Mesothelial cell of epicardium (in vitro differentiated cells): ENCODE measurements around the gene ABCC4. TPM values are rescaled to one million over a fixed set of nuclear protein-coding genes. Genes with fewer than 3 reads are reported as not detected.

Source experiments
- DNase-seq, 2 experiments: peaks; one replicate each; pipeline ENCODE4 v3.0.0; 2021; ENCODE audit warnings: low spot score in 2 of 2; ENCODE audit not compliant: unreplicated experiment in 2 of 2
- H3K27ac Mint-ChIP-seq: 2 replicates; pipeline ENCODE4 v1.8.0; 2021; ENCODE audit warnings: mixed read lengths
- H3K27me3 Mint-ChIP-seq: 2 replicates; pipeline ENCODE4 v1.8.0; 2021; ENCODE audit warnings: low read depth, mixed read lengths
- H3K36me3 Mint-ChIP-seq: 2 replicates; pipeline ENCODE4 v1.8.0; 2021; ENCODE audit warnings: mixed read lengths
- H3K4me1 Mint-ChIP-seq: 2 replicates; pipeline ENCODE4 v1.8.0; 2021; ENCODE audit warnings: mixed read lengths
- H3K4me3 Mint-ChIP-seq: 2 replicates; pipeline ENCODE4 v1.8.0; 2021; ENCODE audit warnings: mild to moderate bottlenecking, moderate library complexity, mixed read lengths
- H3K9me3 Mint-ChIP-seq: 2 replicates; pipeline ENCODE4 v1.8.0; 2021; ENCODE audit warnings: mixed read lengths
- total RNA-seq: library from RNA; stranded (reverse); gene quantifications from 3 replicates; pipeline ENCODE4 v1.2.1, GENCODE V29; 2021
- TF ChIP-seq, protein P1 (sequence below): fragments of 200-600 bp; sonication (generic); IDR thresholded peaks from one replicate; pipeline ENCODE4 v1.5.0; 2021; ENCODE audit warnings: antibody characterized with exemption; ENCODE audit not compliant: unreplicated experiment

ABCC4 gene
- total RNA-seq, 1 donor from 2014 or later: 7.7 TPM

DNA sequence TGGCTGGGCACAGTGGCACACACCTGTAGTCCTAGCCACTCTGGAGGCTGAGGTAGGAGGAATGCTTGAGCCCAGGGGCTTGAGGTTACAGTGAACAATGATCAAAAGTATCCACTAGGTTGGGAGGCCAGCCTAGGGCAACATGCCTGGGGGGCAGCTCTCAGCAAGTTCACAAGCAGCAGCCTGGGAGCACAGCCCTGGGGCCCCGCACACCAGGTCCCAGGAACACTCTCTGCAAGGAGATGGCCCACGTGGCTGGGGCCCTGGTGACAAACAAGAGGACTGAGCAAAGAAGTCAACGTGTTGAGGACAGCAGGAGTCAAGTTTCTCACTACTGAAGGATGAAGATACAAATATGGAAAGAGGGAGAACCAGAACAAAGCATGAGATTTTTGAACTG, 39.3 kb downstream of the ABCC4 start:
- DNase-seq: no peak
- TF ChIP-seq, protein P1, sequence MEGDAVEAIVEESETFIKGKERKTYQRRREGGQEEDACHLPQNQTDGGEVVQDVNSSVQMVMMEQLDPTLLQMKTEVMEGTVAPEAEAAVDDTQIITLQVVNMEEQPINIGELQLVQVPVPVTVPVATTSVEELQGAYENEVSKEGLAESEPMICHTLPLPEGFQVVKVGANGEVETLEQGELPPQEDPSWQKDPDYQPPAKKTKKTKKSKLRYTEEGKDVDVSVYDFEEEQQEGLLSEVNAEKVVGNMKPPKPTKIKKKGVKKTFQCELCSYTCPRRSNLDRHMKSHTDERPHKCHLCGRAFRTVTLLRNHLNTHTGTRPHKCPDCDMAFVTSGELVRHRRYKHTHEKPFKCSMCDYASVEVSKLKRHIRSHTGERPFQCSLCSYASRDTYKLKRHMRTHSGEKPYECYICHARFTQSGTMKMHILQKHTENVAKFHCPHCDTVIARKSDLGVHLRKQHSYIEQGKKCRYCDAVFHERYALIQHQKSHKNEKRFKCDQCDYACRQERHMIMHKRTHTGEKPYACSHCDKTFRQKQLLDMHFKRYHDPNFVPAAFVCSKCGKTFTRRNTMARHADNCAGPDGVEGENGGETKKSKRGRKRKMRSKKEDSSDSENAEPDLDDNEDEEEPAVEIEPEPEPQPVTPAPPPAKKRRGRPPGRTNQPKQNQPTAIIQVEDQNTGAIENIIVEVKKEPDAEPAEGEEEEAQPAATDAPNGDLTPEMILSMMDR: no peak
- H3K4me3 Mint-ChIP-seq: no peak overlapping the region
- no peaks in the 10 kb centered on the region for H3K27me3 Mint-ChIP-seq
- H3K4me1 Mint-ChIP-seq: no peaks in the 10 kb centered on the region
- H3K27ac Mint-ChIP-seq: no peak overlapping the region
- H3K36me3 Mint-ChIP-seq: peaks cover 10% of the 10 kb centered on the region
- peaks cover 17% of the 10 kb centered on the region for H3K9me3 Mint-ChIP-seq

GRCh38 chr13:95260031-95260525, 41.2 kb downstream of the ABCC4 start:
- Mint-ChIP-seq H3K4me3 (no peak overlapping the region), H3K9me3 (peaks cover 7% of the 10 kb centered on the region), H3K36me3 (peaks cover 7% of the 10 kb centered on the region), H3K27me3 (no peaks in the 10 kb centered on the region), H3K4me1 (no peaks in the 10 kb centered on the region), H3K27ac (no peak overlapping the region)
- TF ChIP-seq, protein P1: no peak
- no peak for DNase-seq

GRCh38 chr13:95258619-95259194, 42.5 kb downstream of the ABCC4 start:
- no peaks in the 10 kb centered on the region for H3K36me3 Mint-ChIP-seq
- no peak for DNase-seq
- no peaks in the 10 kb centered on the region for H3K9me3 Mint-ChIP-seq
- H3K4me1 Mint-ChIP-seq: peaks cover 4% of the 10 kb centered on the region
- no peak overlapping the region for H3K27ac Mint-ChIP-seq
- no peak overlapping the region for H3K4me3 Mint-ChIP-seq
- no peaks in the 10 kb centered on the region for H3K27me3 Mint-ChIP-seq
- TF ChIP-seq, protein P1: no peak

GRCh38 chr13:95258098-95258497, 43.2 kb downstream of the ABCC4 start:
- H3K27ac Mint-ChIP-seq: no peak overlapping the region
- TF ChIP-seq, protein P1: no peak
- no peaks in the 10 kb centered on the region for H3K9me3 Mint-ChIP-seq

GRCh38 chr13:95256091-95256490, 45.2 kb downstream of the ABCC4 start:
- Mint-ChIP-seq H3K4me1 (peaks cover 4% of the 10 kb centered on the region), H3K27me3 (no peaks in the 10 kb centered on the region), H3K9me3 (no peaks in the 10 kb centered on the region), H3K4me3 (no peak overlapping the region), H3K27ac (no peak overlapping the region), H3K36me3 (no peaks in the 10 kb centered on the region)
- DNase-seq: no peak
- TF ChIP-seq, protein P1: no peak

More at GRCh38 chr13:95258098-95258497, 43.2 kb downstream of the ABCC4 start:
- Mint-ChIP-seq H3K4me1 (peaks cover 4% of the 10 kb centered on the region), H3K4me3 (no peak overlapping the region), H3K36me3 (no peaks in the 10 kb centered on the region), H3K27me3 (no peaks in the 10 kb centered on the region)
- DNase-seq: no peak
